ENCODE measurements around the gene GZMH.

DNA sequence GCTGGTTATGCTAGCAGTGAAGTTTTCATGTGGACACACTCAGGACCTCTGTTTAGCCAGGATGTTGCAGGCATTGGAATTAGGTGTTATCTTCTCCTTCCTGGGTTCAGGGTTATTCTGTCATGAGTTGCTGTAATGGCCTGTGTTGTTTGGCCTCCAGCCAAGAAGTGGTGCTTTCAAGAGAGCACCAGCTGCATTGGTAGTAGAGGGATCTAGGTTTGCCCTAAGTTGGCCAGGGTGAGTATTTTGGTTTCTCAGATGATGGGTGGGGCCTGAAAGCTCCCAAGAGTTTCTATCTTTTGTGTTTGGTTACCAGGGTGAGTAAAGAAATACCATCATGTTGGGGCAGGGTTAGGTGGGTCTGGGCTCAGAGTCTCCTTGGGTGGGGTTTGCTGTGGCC is 2.7 kb upstream of the GZMH start:
- TF ChIP-seq, protein P1, sequence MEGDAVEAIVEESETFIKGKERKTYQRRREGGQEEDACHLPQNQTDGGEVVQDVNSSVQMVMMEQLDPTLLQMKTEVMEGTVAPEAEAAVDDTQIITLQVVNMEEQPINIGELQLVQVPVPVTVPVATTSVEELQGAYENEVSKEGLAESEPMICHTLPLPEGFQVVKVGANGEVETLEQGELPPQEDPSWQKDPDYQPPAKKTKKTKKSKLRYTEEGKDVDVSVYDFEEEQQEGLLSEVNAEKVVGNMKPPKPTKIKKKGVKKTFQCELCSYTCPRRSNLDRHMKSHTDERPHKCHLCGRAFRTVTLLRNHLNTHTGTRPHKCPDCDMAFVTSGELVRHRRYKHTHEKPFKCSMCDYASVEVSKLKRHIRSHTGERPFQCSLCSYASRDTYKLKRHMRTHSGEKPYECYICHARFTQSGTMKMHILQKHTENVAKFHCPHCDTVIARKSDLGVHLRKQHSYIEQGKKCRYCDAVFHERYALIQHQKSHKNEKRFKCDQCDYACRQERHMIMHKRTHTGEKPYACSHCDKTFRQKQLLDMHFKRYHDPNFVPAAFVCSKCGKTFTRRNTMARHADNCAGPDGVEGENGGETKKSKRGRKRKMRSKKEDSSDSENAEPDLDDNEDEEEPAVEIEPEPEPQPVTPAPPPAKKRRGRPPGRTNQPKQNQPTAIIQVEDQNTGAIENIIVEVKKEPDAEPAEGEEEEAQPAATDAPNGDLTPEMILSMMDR (IDR thresholded peaks at IDR 0.05) = no peak
- no peak for TF ChIP-seq POLR2A (IDR thresholded peaks at IDR 0.05)

All from lower leg skin (tissue), 3 donors.